Body of pancreas (tissue), 4 donors: Measurements from ENCODE around the gene RTRAF.

ENCODE experiments used
- CTCF ChIP-seq, 7 experiments: fragments of 450-650 bp in 4 of 7; fragments of 200-600 bp in 3 of 7; sonication (generic) in 3 of 7; IDR thresholded peaks; one replicate each; pipeline ENCODE4 v1.5.1; 2016 to 2019; ENCODE audit warnings: antibody characterized with exemption in 7 of 7
- POLR2A ChIP-seq, 3 donors: fragments of 450-650 bp; IDR thresholded peaks; one replicate each; pipeline ENCODE4 v1.6.1; 2016; ENCODE audit warnings: antibody characterized with exemption in 3 of 3, mild to moderate bottlenecking in 2 of 3

GRCh38 chr14:52029881-52030280, 40.5 kb downstream of the RTRAF start:
- TF ChIP-seq CTCF (IDR thresholded peaks at IDR 0.05) (no peak), POLR2A (IDR thresholded peaks at IDR 0.05) (no peak)
